Keratinocyte (primary cell): Measurements from ENCODE around the gene NRROS.

Source experiments
- EZH2 ChIP-seq: IDR thresholded peaks from one replicate; pipeline ENCODE4 v1.6.1; 2012; ENCODE audit warnings: inconsistent platforms, mild to moderate bottlenecking, low read length, moderate library complexity
- TF ChIP-seq, protein P1 (sequence below), 3 experiments: IDR thresholded peaks in 1 of 3; conservative IDR thresholded peaks in 1 of 3; optimal IDR thresholded peaks in 1 of 3; 2 replicates in 2 of 3; 3 replicates in 1 of 3; pipeline versions ENCODE3 to v1.5.1; 2011; ENCODE audit warnings: low read length in 3 of 3, mild to moderate bottlenecking in 3 of 3, moderate library complexity in 2 of 3, control low read depth in 1 of 3, inconsistent platforms in 1 of 3; ENCODE audit not compliant: insufficient read depth in 2 of 3; ENCODE audit errors: extremely low read depth in 1 of 3

DNA sequence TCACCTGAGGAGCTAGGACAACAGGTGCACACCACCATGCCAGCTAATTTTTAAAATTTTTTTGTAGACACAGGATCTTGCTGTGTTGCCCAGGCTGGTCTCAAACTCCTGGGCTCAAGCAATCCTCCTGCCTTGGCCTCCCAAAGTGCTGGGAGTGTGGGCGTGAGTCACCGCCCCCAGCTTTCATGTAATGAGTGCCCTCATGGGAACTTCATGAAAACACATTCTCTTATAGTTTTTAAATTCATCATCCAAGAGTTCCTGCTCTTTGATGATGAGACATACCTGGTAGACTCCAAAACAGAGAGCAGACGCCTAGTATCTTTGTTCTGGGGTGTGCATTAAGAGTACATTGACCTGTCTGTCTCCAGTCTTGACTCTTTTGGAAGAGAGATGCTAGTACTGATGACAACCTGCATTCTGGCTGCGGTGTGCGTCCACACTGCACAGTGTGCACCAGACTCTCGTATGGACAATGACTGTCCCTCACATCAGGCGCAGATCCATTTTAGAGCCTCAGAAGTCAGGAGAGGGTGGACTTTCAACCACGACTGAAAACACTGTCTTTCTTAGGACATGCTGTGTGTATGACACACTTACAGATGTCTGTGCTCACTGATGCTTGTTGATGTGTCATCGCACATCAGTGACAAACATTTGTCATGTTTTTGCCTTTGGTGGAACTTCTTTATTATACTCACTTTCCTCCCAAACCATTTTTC is 2.0 kb downstream of the NRROS start:
- no peak for TF ChIP-seq EZH2
- TF ChIP-seq, protein P1, sequence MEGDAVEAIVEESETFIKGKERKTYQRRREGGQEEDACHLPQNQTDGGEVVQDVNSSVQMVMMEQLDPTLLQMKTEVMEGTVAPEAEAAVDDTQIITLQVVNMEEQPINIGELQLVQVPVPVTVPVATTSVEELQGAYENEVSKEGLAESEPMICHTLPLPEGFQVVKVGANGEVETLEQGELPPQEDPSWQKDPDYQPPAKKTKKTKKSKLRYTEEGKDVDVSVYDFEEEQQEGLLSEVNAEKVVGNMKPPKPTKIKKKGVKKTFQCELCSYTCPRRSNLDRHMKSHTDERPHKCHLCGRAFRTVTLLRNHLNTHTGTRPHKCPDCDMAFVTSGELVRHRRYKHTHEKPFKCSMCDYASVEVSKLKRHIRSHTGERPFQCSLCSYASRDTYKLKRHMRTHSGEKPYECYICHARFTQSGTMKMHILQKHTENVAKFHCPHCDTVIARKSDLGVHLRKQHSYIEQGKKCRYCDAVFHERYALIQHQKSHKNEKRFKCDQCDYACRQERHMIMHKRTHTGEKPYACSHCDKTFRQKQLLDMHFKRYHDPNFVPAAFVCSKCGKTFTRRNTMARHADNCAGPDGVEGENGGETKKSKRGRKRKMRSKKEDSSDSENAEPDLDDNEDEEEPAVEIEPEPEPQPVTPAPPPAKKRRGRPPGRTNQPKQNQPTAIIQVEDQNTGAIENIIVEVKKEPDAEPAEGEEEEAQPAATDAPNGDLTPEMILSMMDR (optimal IDR thresholded peaks at IDR 0.05 in 1 of 3, IDR thresholded peaks at IDR 0.05 in 1 of 3, conservative IDR thresholded peaks at IDR 0.05 in 1 of 3; ENCODE audit: extremely low read depth in 1 of 3, insufficient read depth in 2 of 3, low read length in 3 of 3): no peak
